ACC112 (cell line): ENCODE results near the gene SERPINE3.

Experiments
- H2AFZ ChIP-seq: fragments of 200-600 bp; sonication (generic); one replicate; pipeline ENCODE4 v1.6.0; 2017; ENCODE audit warnings: antibody characterized with exemption, low read length; ENCODE audit not compliant: unreplicated experiment
- H3K27ac ChIP-seq: fragments of 200-600 bp; sonication (generic); 2 replicates; pipeline ENCODE4 v1.5.1; 2014; ENCODE audit warnings: low read depth, mild to moderate bottlenecking, antibody characterized with exemption, low read length, moderate library complexity
- H3K27me3 ChIP-seq: fragments of 200-600 bp; sonication (generic); 2 replicates; pipeline ENCODE4 v1.6.1; 2014; ENCODE audit warnings: mild to moderate bottlenecking, antibody characterized with exemption, low read length, moderate library complexity, mixed read lengths; ENCODE audit not compliant: insufficient read depth
- H3K36me3 ChIP-seq: fragments of 200-600 bp; sonication (generic); 2 replicates; pipeline ENCODE4 v1.6.1; 2016; ENCODE audit warnings: mild to moderate bottlenecking, antibody characterized with exemption, low read length, moderate library complexity, mixed read lengths; ENCODE audit not compliant: insufficient read depth
- H3K4me1 ChIP-seq: fragments of 200-600 bp; sonication (generic); one replicate; pipeline ENCODE4 v1.6.1; 2016; ENCODE audit warnings: low read length, mixed read lengths; ENCODE audit not compliant: insufficient read depth, unreplicated experiment, control insufficient read depth
- H3K4me3 ChIP-seq: fragments of 200-600 bp; sonication (generic); 2 replicates; pipeline ENCODE4 v1.5.1; 2014; ENCODE audit warnings: mild to moderate bottlenecking, low read depth, low read length
- H3K79me2 ChIP-seq: fragments of 200-600 bp; sonication (generic); one replicate; pipeline ENCODE4 v1.6.0; 2016; ENCODE audit warnings: low read length; ENCODE audit not compliant: control insufficient read depth, unreplicated experiment, insufficient read depth

The SERPINE3 gene

GRCh38 chr13:51339354-51339753 lies at the start of gene SERPINE3:
Gene SERPINE3, plus strand, starts transcription at chr13:51339691. Its CDS starts 1,401 bp downstream, at chr13:51341092.
- H3K27me3 ChIP-seq: no peaks in the 10 kb centered on the region
- no peak within 1 kb of the TSS for H3K4me3 ChIP-seq
- H3K36me3 ChIP-seq: no peaks in the 10 kb centered on the region
- H3K27ac ChIP-seq: no peak within 1 kb of the TSS
- peaks cover 13% of the 10 kb centered on the region for H3K4me1 ChIP-seq
- H2AFZ ChIP-seq: no peak within 1 kb of the TSS
- no peaks in the 10 kb centered on the region for H3K79me2 ChIP-seq

- Histone ChIP-seq H3K4me1 (peaks cover 7% of the 10 kb centered on the region), H3K4me3 (no peak overlapping the region), H3K79me2 (no peaks in the 10 kb centered on the region), H3K27me3 (no peaks in the 10 kb centered on the region), H3K36me3 (no peaks in the 10 kb centered on the region), H3K27ac (no peak overlapping the region), H2AFZ (no peak overlapping the region)
Measured at GRCh38 chr13:51291341-51291740, 48.1 kb upstream of the SERPINE3 start.

GRCh38 chr13:51292000-51292565 lies 47.4 kb upstream of the SERPINE3 start:
- H3K36me3 ChIP-seq: no peaks in the 10 kb centered on the region
- H3K4me3 ChIP-seq: no peak overlapping the region
- no peaks in the 10 kb centered on the region for H3K79me2 ChIP-seq
- H3K4me1 ChIP-seq: peaks cover 7% of the 10 kb centered on the region
- peak overlapping the region; percentile 28 for H2AFZ ChIP-seq
- no peaks in the 10 kb centered on the region for H3K27me3 ChIP-seq
- H3K27ac ChIP-seq: no peak overlapping the region

- H3K4me3 ChIP-seq: no peak overlapping the region
- H3K4me1 ChIP-seq: peaks cover 1% of the 10 kb centered on the region
- H2AFZ ChIP-seq: no peak overlapping the region
- no peaks in the 10 kb centered on the region for H3K79me2 ChIP-seq
- H3K27me3 ChIP-seq: no peaks in the 10 kb centered on the region
- no peaks in the 10 kb centered on the region for H3K36me3 ChIP-seq
- no peak overlapping the region for H3K27ac ChIP-seq
Measured at GRCh38 chr13:51297556-51297955, 41.9 kb upstream of the SERPINE3 start.

GRCh38 chr13:51298812-51299211 lies 40.7 kb upstream of the SERPINE3 start:
- Histone ChIP-seq H2AFZ (no peak overlapping the region), H3K4me1 (no peaks in the 10 kb centered on the region)

GRCh38 chr13:51303063-51303552 lies 36.4 kb upstream of the SERPINE3 start:
- Histone ChIP-seq H3K27ac (no peak overlapping the region), H3K27me3 (no peaks in the 10 kb centered on the region)

More at GRCh38 chr13:51298812-51299211, 40.7 kb upstream of the SERPINE3 start:
- Histone ChIP-seq H3K36me3 (no peaks in the 10 kb centered on the region), H3K27me3 (no peaks in the 10 kb centered on the region), H3K4me3 (no peak overlapping the region), H3K79me2 (no peaks in the 10 kb centered on the region), H3K27ac (no peak overlapping the region)

GRCh38 chr13:51303882-51304281 lies 35.6 kb upstream of the SERPINE3 start:
- Histone ChIP-seq H3K4me1 (peaks cover 5% of the 10 kb centered on the region), H3K36me3 (no peaks in the 10 kb centered on the region), H2AFZ (no peak overlapping the region), H3K79me2 (no peaks in the 10 kb centered on the region), H3K27ac (no peak overlapping the region), H3K27me3 (no peaks in the 10 kb centered on the region), H3K4me3 (no peak overlapping the region)

More at GRCh38 chr13:51303063-51303552, 36.4 kb upstream of the SERPINE3 start:
- H3K4me3 ChIP-seq: no peak overlapping the region
- H3K4me1 ChIP-seq: peaks cover 5% of the 10 kb centered on the region
- H3K79me2 ChIP-seq: no peaks in the 10 kb centered on the region
- no peak overlapping the region for H2AFZ ChIP-seq
- H3K36me3 ChIP-seq: no peaks in the 10 kb centered on the region

- H3K4me3 ChIP-seq: no peak overlapping the region
- peaks cover 5% of the 10 kb centered on the region for H3K4me1 ChIP-seq
- no peaks in the 10 kb centered on the region for H3K27me3 ChIP-seq
- H3K36me3 ChIP-seq: no peaks in the 10 kb centered on the region
- no peaks in the 10 kb centered on the region for H3K79me2 ChIP-seq
- no peak overlapping the region for H3K27ac ChIP-seq
- H2AFZ ChIP-seq: no peak overlapping the region
Measured at GRCh38 chr13:51305271-51305967, 34.1 kb upstream of the SERPINE3 start.

GRCh38 chr13:51308781-51309180 lies 30.7 kb upstream of the SERPINE3 start:
- H3K27ac ChIP-seq: no peak overlapping the region
- H3K36me3 ChIP-seq: no peaks in the 10 kb centered on the region
- H2AFZ ChIP-seq: no peak overlapping the region
- H3K79me2 ChIP-seq: no peaks in the 10 kb centered on the region
- H3K4me3 ChIP-seq: no peak overlapping the region
- peaks cover 5% of the 10 kb centered on the region for H3K4me1 ChIP-seq
- no peaks in the 10 kb centered on the region; the same call in 1 of the 2 replicates for H3K27me3 ChIP-seq

GRCh38 chr13:51311231-51311630 lies 28.3 kb upstream of the SERPINE3 start:
- Histone ChIP-seq H2AFZ (no peak overlapping the region), H3K79me2 (no peaks in the 10 kb centered on the region), H3K27me3 (no peaks in the 10 kb centered on the region; the same call in 1 of the 2 replicates), H3K4me3 (no peak overlapping the region), H3K27ac (no peak overlapping the region), H3K4me1 (peaks cover 14% of the 10 kb centered on the region), H3K36me3 (no peaks in the 10 kb centered on the region)
